ENCODE results near the gene FIGN.
A peak's percentile ranks its signal among the peaks of the same experiment; 100 is the strongest.

FIGN gene

GRCh38 chr2:163759013-163759412, 23.2 kb upstream of the FIGN start:
- Histone ChIP-seq H3K36me3 (ENCODE audit: insufficient read depth, low read length) (no peaks in the 10 kb centered on the region), H3K4me1 (ENCODE audit: insufficient read depth, low read length) (no peaks in the 10 kb centered on the region), H3K4me3 (ENCODE audit: low read depth in 1 of 2, low read length in 2 of 2) (no peak overlapping the region)

GRCh38 chr2:163757814-163758213, 22.0 kb upstream of the FIGN start:
- no peaks in the 10 kb centered on the region for H3K9me3 ChIP-seq (ENCODE audit: low read length)
- no peak overlapping the region for H3K27ac ChIP-seq (ENCODE audit: low read depth, low read length)
- no peaks in the 10 kb centered on the region for H3K36me3 ChIP-seq (ENCODE audit: insufficient read depth, low read length)
- no peaks in the 10 kb centered on the region for H3K4me1 ChIP-seq (ENCODE audit: insufficient read depth, low read length)
- H3K27me3 ChIP-seq (ENCODE audit: control insufficient read depth in 1 of 2, insufficient read depth in 2 of 2, low read length in 2 of 2) = no peaks in the 10 kb centered on the region
- no peak overlapping the region for H3K4me3 ChIP-seq (ENCODE audit: low read depth in 1 of 2, low read length in 2 of 2)
- H3K9ac ChIP-seq (ENCODE audit: low read length) = no peak overlapping the region

More at GRCh38 chr2:163759013-163759412, 23.2 kb upstream of the FIGN start:
- Histone ChIP-seq H3K9ac (ENCODE audit: low read length) (no peak overlapping the region), H3K27me3 (ENCODE audit: control insufficient read depth in 1 of 2, insufficient read depth in 2 of 2, low read length in 2 of 2) (no peaks in the 10 kb centered on the region), H3K27ac (ENCODE audit: low read depth, low read length) (no peak overlapping the region), H3K9me3 (ENCODE audit: low read length) (no peaks in the 10 kb centered on the region)

- Histone ChIP-seq H3K9ac (ENCODE audit: low read length) (no peak overlapping the region), H3K36me3 (ENCODE audit: insufficient read depth, low read length) (no peaks in the 10 kb centered on the region), H3K27me3 (ENCODE audit: control insufficient read depth in 1 of 2, insufficient read depth in 2 of 2, low read length in 2 of 2) (no peaks in the 10 kb centered on the region), H3K4me1 (ENCODE audit: insufficient read depth, low read length) (no peaks in the 10 kb centered on the region), H3K27ac (ENCODE audit: low read depth, low read length) (no peak overlapping the region), H3K4me3 (ENCODE audit: low read depth in 1 of 2, low read length in 2 of 2) (no peak overlapping the region), H3K9me3 (ENCODE audit: low read length) (no peaks in the 10 kb centered on the region)
Measured at GRCh38 chr2:163756588-163756987, 20.8 kb upstream of the FIGN start.

- Histone ChIP-seq H3K36me3 (ENCODE audit: insufficient read depth, low read length) (no peaks in the 10 kb centered on the region), H3K4me1 (ENCODE audit: insufficient read depth, low read length) (no peaks in the 10 kb centered on the region), H3K4me3 (ENCODE audit: low read depth in 1 of 2, low read length in 2 of 2) (no peak overlapping the region), H3K9ac (ENCODE audit: low read length) (no peak overlapping the region), H3K27ac (ENCODE audit: low read depth, low read length) (no peak overlapping the region), H3K27me3 (ENCODE audit: control insufficient read depth in 1 of 2, insufficient read depth in 2 of 2, low read length in 2 of 2) (no peaks in the 10 kb centered on the region), H3K9me3 (ENCODE audit: low read length) (no peaks in the 10 kb centered on the region)
Measured at GRCh38 chr2:163755366-163755765, 19.6 kb upstream of the FIGN start.

DNA sequence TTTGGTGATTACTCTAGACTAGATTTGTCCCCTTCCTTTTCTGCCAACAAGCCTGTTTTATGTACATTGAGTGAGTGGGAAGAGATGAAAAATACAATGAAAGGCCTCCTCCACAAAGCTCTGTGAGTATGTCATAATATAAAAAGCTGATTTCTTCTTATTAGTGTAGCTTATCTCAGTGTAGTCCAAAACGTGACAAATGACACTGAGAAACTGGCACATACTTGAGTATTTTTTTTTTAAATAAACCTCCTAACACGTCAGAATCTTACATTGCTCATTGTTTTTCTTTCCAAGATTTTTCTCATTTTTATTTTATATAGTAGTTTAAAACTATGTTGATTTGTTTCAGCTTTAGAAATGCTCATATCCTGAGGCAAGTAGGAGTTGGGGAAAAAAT, 17.9 kb upstream of the FIGN start:
- Histone ChIP-seq H3K9me3 (ENCODE audit: low read length) (no peaks in the 10 kb centered on the region), H3K9ac (ENCODE audit: low read length) (no peak overlapping the region), H3K4me1 (ENCODE audit: insufficient read depth, low read length) (no peaks in the 10 kb centered on the region), H3K27me3 (ENCODE audit: control insufficient read depth in 1 of 2, insufficient read depth in 2 of 2, low read length in 2 of 2) (no peaks in the 10 kb centered on the region), H3K4me3 (ENCODE audit: low read depth in 1 of 2, low read length in 2 of 2) (no peak overlapping the region), H3K27ac (ENCODE audit: low read depth, low read length) (no peak overlapping the region), H3K36me3 (ENCODE audit: insufficient read depth, low read length) (no peaks in the 10 kb centered on the region)

DNA sequence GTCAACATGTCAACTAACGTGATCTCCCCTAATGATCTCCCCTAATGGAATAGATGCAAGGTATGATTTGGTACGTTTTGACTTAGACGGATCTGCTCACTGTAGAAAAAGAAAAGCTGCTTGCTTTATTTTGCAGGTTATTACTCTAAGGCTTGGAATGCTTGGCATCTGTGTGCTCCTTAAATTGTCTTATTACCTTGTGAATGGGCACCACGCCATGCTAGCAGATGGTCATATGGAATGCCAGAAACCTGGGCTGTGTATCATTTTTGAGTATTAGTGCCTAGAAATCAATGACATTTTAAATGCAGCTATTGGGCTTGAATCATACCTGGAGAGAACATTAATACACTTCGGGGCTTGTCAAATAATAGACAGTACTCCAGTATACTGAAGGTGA, 16.5 kb upstream of the FIGN start:
- Histone ChIP-seq H3K9ac (ENCODE audit: low read length) (no peak overlapping the region), H3K4me1 (ENCODE audit: insufficient read depth, low read length) (no peaks in the 10 kb centered on the region), H3K9me3 (ENCODE audit: low read length) (no peaks in the 10 kb centered on the region), H3K27me3 (ENCODE audit: control insufficient read depth in 1 of 2, insufficient read depth in 2 of 2, low read length in 2 of 2) (no peaks in the 10 kb centered on the region), H3K36me3 (ENCODE audit: insufficient read depth, low read length) (no peaks in the 10 kb centered on the region), H3K4me3 (ENCODE audit: low read depth in 1 of 2, low read length in 2 of 2) (no peak overlapping the region), H3K27ac (ENCODE audit: low read depth, low read length) (no peak overlapping the region)

- Histone ChIP-seq H3K9me3 (ENCODE audit: low read length) (no peaks in the 10 kb centered on the region), H3K9ac (ENCODE audit: low read length) (no peak overlapping the region), H3K36me3 (ENCODE audit: insufficient read depth, low read length) (no peaks in the 10 kb centered on the region), H3K27me3 (ENCODE audit: control insufficient read depth in 1 of 2, insufficient read depth in 2 of 2, low read length in 2 of 2) (no peaks in the 10 kb centered on the region), H3K4me1 (ENCODE audit: insufficient read depth, low read length) (no peaks in the 10 kb centered on the region), H3K4me3 (ENCODE audit: low read depth in 1 of 2, low read length in 2 of 2) (no peak overlapping the region), H3K27ac (ENCODE audit: low read depth, low read length) (no peak overlapping the region)
Measured at GRCh38 chr2:163751696-163752095, 15.9 kb upstream of the FIGN start.

- Histone ChIP-seq H3K4me3 (ENCODE audit: low read depth in 1 of 2, low read length in 2 of 2) (no peak overlapping the region), H3K27ac (ENCODE audit: low read depth, low read length) (no peak overlapping the region), H3K9me3 (ENCODE audit: low read length) (no peaks in the 10 kb centered on the region), H3K36me3 (ENCODE audit: insufficient read depth, low read length) (no peaks in the 10 kb centered on the region), H3K9ac (ENCODE audit: low read length) (no peak overlapping the region), H3K4me1 (ENCODE audit: insufficient read depth, low read length) (no peaks in the 10 kb centered on the region), H3K27me3 (ENCODE audit: control insufficient read depth in 1 of 2, insufficient read depth in 2 of 2, low read length in 2 of 2) (no peaks in the 10 kb centered on the region)
Measured at GRCh38 chr2:163748420-163748819, 12.6 kb upstream of the FIGN start.

DNA sequence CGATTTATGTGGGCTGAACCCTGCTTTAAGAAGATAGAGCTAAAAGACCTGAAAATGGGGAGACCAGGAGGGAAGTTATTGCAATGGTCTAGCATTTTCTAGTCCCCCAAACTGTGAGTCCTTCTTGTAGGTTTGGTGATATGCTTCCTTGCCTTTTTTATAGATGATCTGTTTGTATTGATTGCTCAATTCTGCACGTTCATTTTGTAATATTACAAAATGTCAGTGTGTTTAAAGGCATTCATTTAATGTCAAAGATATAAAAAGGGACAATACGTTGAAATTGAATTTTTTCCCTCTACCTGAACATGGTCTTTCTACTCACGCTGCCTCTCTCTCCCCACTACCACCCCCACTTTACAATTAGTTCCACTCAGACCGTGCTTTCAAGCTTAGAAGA, 5.6 kb upstream of the FIGN start:
- no peaks in the 10 kb centered on the region for H3K36me3 ChIP-seq (ENCODE audit: insufficient read depth, low read length)

DNA sequence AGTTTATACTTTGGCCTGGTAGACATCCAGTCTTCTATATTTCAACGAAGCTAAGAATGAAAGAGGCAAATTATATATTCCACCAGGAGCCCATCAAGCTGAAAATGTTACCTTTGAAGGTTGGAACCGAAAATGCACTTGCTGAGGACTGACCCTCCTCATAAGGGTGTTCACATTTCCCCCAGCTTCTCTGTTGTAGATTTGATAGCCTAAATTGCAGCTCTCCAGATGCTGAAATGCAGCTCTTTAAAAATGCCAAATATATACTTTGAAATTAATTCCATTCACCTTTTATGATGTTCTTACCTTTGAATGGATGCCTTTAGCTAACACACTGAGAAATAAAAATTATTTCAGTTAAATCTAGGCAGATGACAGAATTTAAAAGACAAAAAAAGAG, 1.8 kb upstream of the FIGN start:
- Histone ChIP-seq H3K9me3 (ENCODE audit: low read length) (no peaks in the 10 kb centered on the region), H3K4me3 (ENCODE audit: low read depth in 1 of 2, low read length in 2 of 2) (no peak overlapping the region), H3K4me1 (ENCODE audit: insufficient read depth, low read length) (no peaks in the 10 kb centered on the region), H3K36me3 (ENCODE audit: insufficient read depth, low read length) (no peaks in the 10 kb centered on the region), H3K27ac (ENCODE audit: low read depth, low read length) (no peak overlapping the region), H3K27me3 (ENCODE audit: control insufficient read depth in 1 of 2, insufficient read depth in 2 of 2, low read length in 2 of 2) (no peaks in the 10 kb centered on the region), H3K9ac (ENCODE audit: low read length) (no peak overlapping the region)

More for the DNA sequence above, 5.6 kb upstream of the FIGN start:
- no peak overlapping the region for H3K9ac ChIP-seq (ENCODE audit: low read length)
- H3K4me1 ChIP-seq (ENCODE audit: insufficient read depth, low read length) = no peaks in the 10 kb centered on the region
- no peak overlapping the region for H3K4me3 ChIP-seq (ENCODE audit: low read depth in 1 of 2, low read length in 2 of 2)
- H3K27me3 ChIP-seq (ENCODE audit: control insufficient read depth in 1 of 2, insufficient read depth in 2 of 2, low read length in 2 of 2) = no peaks in the 10 kb centered on the region
- no peak overlapping the region for H3K27ac ChIP-seq (ENCODE audit: low read depth, low read length)
- H3K9me3 ChIP-seq (ENCODE audit: low read length) = no peaks in the 10 kb centered on the region

DNA sequence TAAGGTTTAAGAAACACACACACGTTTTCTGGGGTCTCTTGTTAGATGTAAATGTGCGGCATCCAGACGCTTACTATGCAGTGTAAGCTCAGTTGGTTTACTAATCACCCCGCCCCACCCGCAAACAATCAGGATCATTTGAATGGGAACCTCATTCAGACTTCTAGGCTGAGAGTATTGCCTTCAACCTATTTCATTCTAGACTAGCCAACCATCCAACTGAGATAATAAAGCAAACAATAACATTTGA, 1.3 kb upstream of the FIGN start:
- Histone ChIP-seq H3K27me3 (ENCODE audit: control insufficient read depth in 1 of 2, insufficient read depth in 2 of 2, low read length in 2 of 2) (no peaks in the 10 kb centered on the region), H3K36me3 (ENCODE audit: insufficient read depth, low read length) (no peaks in the 10 kb centered on the region), H3K4me3 (ENCODE audit: low read depth in 1 of 2, low read length in 2 of 2) (peak overlapping the region in 1 of 2 donors; percentile 86), H3K27ac (ENCODE audit: low read depth, low read length) (peak overlapping the region; percentile 66), H3K9ac (ENCODE audit: low read length) (no peak overlapping the region), H3K9me3 (ENCODE audit: low read length) (no peaks in the 10 kb centered on the region), H3K4me1 (ENCODE audit: insufficient read depth, low read length) (no peaks in the 10 kb centered on the region)

DNA sequence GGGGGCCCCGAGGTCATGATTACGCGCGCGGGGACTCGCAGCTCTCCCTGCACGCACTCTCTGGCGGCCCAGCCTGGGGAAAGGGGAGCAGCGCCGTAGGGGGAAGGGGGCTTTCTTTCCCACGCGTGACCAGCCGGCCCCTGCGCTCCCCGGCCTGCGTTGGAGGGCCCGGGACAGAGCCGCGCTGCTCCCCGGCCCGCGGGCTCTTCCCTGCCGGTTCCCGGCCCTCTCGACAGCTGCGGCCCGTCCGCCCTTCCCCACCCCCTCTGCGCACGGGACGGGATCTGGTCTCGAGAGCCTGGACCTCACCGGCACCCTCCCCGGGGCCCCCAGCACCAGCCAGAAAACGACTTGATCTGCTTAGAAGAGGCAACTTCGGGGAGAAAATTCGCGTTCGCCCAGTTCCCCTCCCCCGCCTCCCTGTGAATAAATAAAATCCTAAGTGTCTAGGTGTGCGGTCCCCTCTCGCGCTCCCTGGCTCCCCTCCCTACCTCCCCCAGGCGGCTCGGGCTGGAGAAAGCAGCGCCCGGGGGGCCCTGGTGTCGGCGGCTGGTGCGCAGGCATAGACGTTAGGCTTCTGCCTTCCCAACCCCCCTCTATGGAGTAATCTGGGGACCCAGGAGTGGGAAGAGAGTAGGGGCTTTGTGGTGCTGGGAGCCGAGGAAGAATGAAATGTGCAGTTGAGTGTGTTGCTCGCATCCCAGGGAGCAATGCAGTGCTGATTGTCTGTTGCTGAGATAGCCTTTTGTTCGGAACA, 803 bp upstream of the FIGN start:
- Histone ChIP-seq H3K9me3 (ENCODE audit: low read length) (no peaks in the 10 kb centered on the region), H3K4me1 (ENCODE audit: insufficient read depth, low read length) (no peaks in the 10 kb centered on the region), H3K9ac (ENCODE audit: low read length) (peak overlapping the region; percentile 16), H3K4me3 (ENCODE audit: low read depth in 1 of 2, low read length in 2 of 2) (peak overlapping the region; percentile 69 to 86), H3K36me3 (ENCODE audit: insufficient read depth, low read length) (no peaks in the 10 kb centered on the region), H3K27ac (ENCODE audit: low read depth, low read length) (peak overlapping the region; percentile 66), H3K27me3 (ENCODE audit: control insufficient read depth in 1 of 2, insufficient read depth in 2 of 2, low read length in 2 of 2) (no peaks in the 10 kb centered on the region)
